ENCODE data around the gene SPATA17. TPM values are rescaled to one million over a fixed set of nuclear protein-coding genes. Genes with fewer than 3 reads are reported as not detected.

Gene SPATA17
- total and polyA plus RNA-seq, 10 donors, result 0.06 to 0.10 TPM; not detected in 8

- Histone ChIP-seq H3K36me3 (no peaks in the 10 kb centered on the region), H3K4me1 (no peaks in the 10 kb centered on the region), H3K4me3 (no peak overlapping the region), H3K27ac (no peak overlapping the region), H3K27me3 (replicated peaks in 1 of 7) (no peaks in the 10 kb centered on the region), H3K9me3 (peaks cover 0 to 10% (median 0%) of the 10 kb centered on the region in 8 donors)
- intact Hi-C loops (cut with DNase I; ENCODE audit: low total_unique reads), result no loop called here
- DNase-seq, result no peak
- TF ChIP-seq POLR2A (IDR thresholded peaks at IDR 0.05) (no peak), POLR2AphosphoS5 (IDR thresholded peaks at IDR 0.05) (no peak)
- TF ChIP-seq, protein P1, sequence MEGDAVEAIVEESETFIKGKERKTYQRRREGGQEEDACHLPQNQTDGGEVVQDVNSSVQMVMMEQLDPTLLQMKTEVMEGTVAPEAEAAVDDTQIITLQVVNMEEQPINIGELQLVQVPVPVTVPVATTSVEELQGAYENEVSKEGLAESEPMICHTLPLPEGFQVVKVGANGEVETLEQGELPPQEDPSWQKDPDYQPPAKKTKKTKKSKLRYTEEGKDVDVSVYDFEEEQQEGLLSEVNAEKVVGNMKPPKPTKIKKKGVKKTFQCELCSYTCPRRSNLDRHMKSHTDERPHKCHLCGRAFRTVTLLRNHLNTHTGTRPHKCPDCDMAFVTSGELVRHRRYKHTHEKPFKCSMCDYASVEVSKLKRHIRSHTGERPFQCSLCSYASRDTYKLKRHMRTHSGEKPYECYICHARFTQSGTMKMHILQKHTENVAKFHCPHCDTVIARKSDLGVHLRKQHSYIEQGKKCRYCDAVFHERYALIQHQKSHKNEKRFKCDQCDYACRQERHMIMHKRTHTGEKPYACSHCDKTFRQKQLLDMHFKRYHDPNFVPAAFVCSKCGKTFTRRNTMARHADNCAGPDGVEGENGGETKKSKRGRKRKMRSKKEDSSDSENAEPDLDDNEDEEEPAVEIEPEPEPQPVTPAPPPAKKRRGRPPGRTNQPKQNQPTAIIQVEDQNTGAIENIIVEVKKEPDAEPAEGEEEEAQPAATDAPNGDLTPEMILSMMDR (IDR thresholded peaks at IDR 0.05 in 8 of 11, conservative IDR thresholded peaks at IDR 0.05 in 3 of 11), result no peak
Observed at GRCh38 chr1:217881131-217881543, 250.0 kb downstream of the SPATA17 start.

GRCh38 chr1:217881607-217882332 is 250.6 kb downstream of the SPATA17 start:
- Histone ChIP-seq H3K27me3 (replicated peaks in 1 of 7) (no peaks in the 10 kb centered on the region), H3K4me1 (no peaks in the 10 kb centered on the region), H3K27ac (no peak overlapping the region), H3K9me3 (peaks cover 0 to 10% (median 0%) of the 10 kb centered on the region in 8 donors), H3K36me3 (no peaks in the 10 kb centered on the region), H3K4me3 (no peak overlapping the region)
- intact Hi-C loops (cut with DNase I; ENCODE audit: low total_unique reads), result no loop called here
- no peak for DNase-seq
- TF ChIP-seq, protein P1 (IDR thresholded peaks at IDR 0.05 in 8 of 11, conservative IDR thresholded peaks at IDR 0.05 in 3 of 11), result no peak
- TF ChIP-seq POLR2A (IDR thresholded peaks at IDR 0.05), result no peak
- TF ChIP-seq POLR2AphosphoS5 (IDR thresholded peaks at IDR 0.05), result no peak
- WGBS, 5 donors, result 66 to 89% (median 76%) methylated on average over 5 of the region's 5 CpGs

- Histone ChIP-seq H3K4me3 (no peak overlapping the region), H3K27me3 (replicated peaks in 1 of 7) (no peaks in the 10 kb centered on the region), H3K4me1 (no peaks in the 10 kb centered on the region), H3K9me3 (peaks cover 0 to 9% (median 2%) of the 10 kb centered on the region in 8 donors), H3K36me3 (no peaks in the 10 kb centered on the region), H3K27ac (no peak overlapping the region)
- intact Hi-C loops (cut with DNase I; ENCODE audit: low total_unique reads), result no loop called here
- no peak for DNase-seq
- TF ChIP-seq, protein P1 (IDR thresholded peaks at IDR 0.05 in 8 of 11, conservative IDR thresholded peaks at IDR 0.05 in 3 of 11), result no peak
- 67 to 86% (median 73%) methylated on average over 3 of the region's 3 CpGs for WGBS, 5 donors
Observed at GRCh38 chr1:217885181-217885580, 254.0 kb downstream of the SPATA17 start.

DNA sequence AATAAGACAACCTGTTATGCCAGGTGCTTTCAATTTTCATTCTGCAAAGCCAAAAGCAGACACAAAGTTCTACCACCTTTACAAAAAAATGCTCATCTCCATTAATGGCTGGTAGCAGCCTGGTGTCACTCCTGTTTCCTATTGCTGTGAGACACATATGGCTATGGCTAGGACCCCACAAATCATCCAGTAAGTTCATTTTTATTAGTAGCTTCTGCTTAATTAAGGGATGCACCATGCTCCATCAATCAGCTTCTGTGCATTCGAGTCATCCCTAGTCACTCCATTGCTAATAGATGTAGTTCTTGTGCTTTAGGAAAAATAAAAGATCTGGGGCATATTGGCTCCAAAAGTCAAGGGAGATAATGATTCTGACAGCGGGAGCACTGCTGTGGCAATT is 257.2 kb downstream of the SPATA17 start:
- H3K4me3 ChIP-seq, result no peak overlapping the region
- H3K36me3 ChIP-seq, result no peaks in the 10 kb centered on the region
- H3K27ac ChIP-seq, result no peak overlapping the region
- no peak for DNase-seq
- TF ChIP-seq POLR2AphosphoS5 (IDR thresholded peaks at IDR 0.05) (no peak), POLR2A (IDR thresholded peaks at IDR 0.05) (no peak)
- TF ChIP-seq, protein P1 (IDR thresholded peaks at IDR 0.05 in 8 of 11, conservative IDR thresholded peaks at IDR 0.05 in 3 of 11), result no peak
- intact Hi-C loops (cut with DNase I; ENCODE audit: low total_unique reads), result no loop called here
- no peaks in the 10 kb centered on the region for H3K4me1 ChIP-seq
- H3K27me3 ChIP-seq (replicated peaks in 1 of 7), result no peaks in the 10 kb centered on the region
- H3K9me3 ChIP-seq, result peaks cover 0 to 8% (median 5%) of the 10 kb centered on the region in 8 donors
- WGBS, 5 donors, result 73 to 95% (median 85%) methylated on average over 2 of the region's 2 CpGs

Measured in spleen (tissue), 11 donors.